A549 (cell line): ENCODE measurements around the gene PERCC1.

Experiments
- BHLHE40 ChIP-seq: IDR thresholded peaks from 2 replicates; pipeline ENCODE4 v1.6.1; 2012; ENCODE audit warnings: low read depth, low read length, inconsistent platforms
- CTCF ChIP-seq: fragments of >200 bp; sonication (Bioruptor Twin); formaldehyde crosslinking; IDR thresholded peaks from 3 replicates; pipeline ENCODE4 v1.5.1; 2016
- HDAC2 ChIP-seq: fragments of 200-600 bp; sonication (generic); IDR thresholded peaks from 2 replicates; pipeline ENCODE4 v1.6.1; 2016
- JUN ChIP-seq, 2 experiments: fragments of >200 bp; sonication (Bioruptor Twin); formaldehyde crosslinking; IDR thresholded peaks; 2 replicates in 1 of 2; 3 replicates in 1 of 2; pipeline ENCODE4 v1.6.1; 2016 to 2017
- JUNB ChIP-seq: fragments of >200 bp; sonication (Bioruptor Twin); formaldehyde crosslinking; IDR thresholded peaks from 2 replicates; pipeline ENCODE4 v1.6.1; 2016
- NFE2L2 ChIP-seq: fragments of 150-350 bp; conservative IDR thresholded peaks from 2 replicates; pipeline ENCODE4 v1.6.1; 2014; ENCODE audit warnings: low read length
- POLR2A ChIP-seq: IDR thresholded peaks from 2 replicates; pipeline ENCODE4 v1.6.1; 2012; ENCODE audit warnings: mild to moderate bottlenecking, low read length

GRCh38 chr16:1433263-1433560, 2.3 kb downstream of the PERCC1 start:
- TF ChIP-seq NFE2L2 (no peak), JUN (IDR thresholded peaks at IDR 0.05) (no peak), HDAC2 (no peak), JUNB (no peak), CTCF (no peak), POLR2A (no peak), BHLHE40 (no peak)
